H1 (cell line): ENCODE results near the gene SNAP29. TPM values are rescaled to one million over a fixed set of nuclear protein-coding genes. Genes with fewer than 3 reads are reported as not detected.

Source experiments
- CTCF ChIA-PET: fragments of 300-600 bp; sonication (Branson Sonifier 250); formaldehyde crosslinking; loops from one replicate; lab custom pipeline; 2021; ENCODE audit not compliant: partially characterized antibody; lab: Charles Lee
- POLR2A ChIA-PET: fragments of 300-600 bp; sonication (Branson Sonifier 250); formaldehyde crosslinking; loops from one replicate; lab custom pipeline; 2021; ENCODE audit warnings: inconsistent platforms; ENCODE audit not compliant: partially characterized antibody; lab: Charles Lee
- DNase-seq, 2 experiments: peaks; one replicate each; pipeline versions ENCODE4 v3.0.0 to v3.0.0-alpha.2; 2010 to 2022; ENCODE audit warnings: low spot score in 2 of 2, low read depth in 1 of 2, mixed read lengths in 1 of 2
- FAIRE-seq: peaks from 2 replicates; lab custom pipeline; 2011; peaks lifted over from hg19 to GRCh38; lab: Jason Lieb, UNC
- H2AFZ ChIP-seq: 2 replicates; pipeline ENCODE4 v1.8.1; 2012; ENCODE audit warnings: low read length, inconsistent platforms
- H2AK5ac ChIP-seq: 2 replicates; pipeline ENCODE4 v1.6.1; 2013; ENCODE audit warnings: low read depth, low read length
- H2BK120ac ChIP-seq: replicated peaks from 2 replicates; pipeline ENCODE3; 2013; ENCODE audit warnings: low read depth, low read length, inconsistent platforms
- H2BK12ac ChIP-seq: 2 replicates; pipeline ENCODE4 v1.6.1; 2013; ENCODE audit warnings: low read depth, low read length
- H2BK15ac ChIP-seq: 2 replicates; pipeline ENCODE4 v1.6.1; 2013; ENCODE audit warnings: low read length
- H2BK20ac ChIP-seq: 2 replicates; pipeline ENCODE4 v1.6.1; 2013; ENCODE audit warnings: low read length
- H2BK5ac ChIP-seq: 2 replicates; pipeline ENCODE4 v1.6.1; 2013; ENCODE audit warnings: low read depth, low read length
- H3K14ac ChIP-seq: 2 replicates; pipeline ENCODE4 v1.6.1; 2013; ENCODE audit warnings: inconsistent platforms; ENCODE audit not compliant: insufficient read length
- H3K18ac ChIP-seq: 2 replicates; pipeline ENCODE4 v1.6.1; 2013; ENCODE audit warnings: low read length; ENCODE audit errors: extremely low read depth
- H3K23ac ChIP-seq: 2 replicates; pipeline ENCODE4 v1.6.1; 2013; ENCODE audit warnings: inconsistent platforms; ENCODE audit not compliant: insufficient read length
- H3K23me2 ChIP-seq: 2 replicates; pipeline ENCODE4 v1.6.1; 2013; ENCODE audit warnings: low read depth, low read length
- H3K27ac ChIP-seq: 2 replicates; pipeline ENCODE4 v1.6.1; 2011; ENCODE audit warnings: low read depth, low read length, inconsistent platforms
- H3K27me3 ChIP-seq, 4 experiments: replicated peaks in 1 of 4; 1 replicate in 1 of 4; 2 replicates in 3 of 4; pipeline versions ENCODE4 v1.6.1 to v1.8.1; 2011 to 2013; ENCODE audit warnings: low read length in 3 of 4, mild to moderate bottlenecking in 3 of 4, inconsistent platforms in 2 of 4, mixed read lengths in 2 of 4, moderate library complexity in 1 of 4; ENCODE audit not compliant: control insufficient read depth in 3 of 4, insufficient read depth in 3 of 4; ENCODE audit errors: extremely low read depth in 1 of 4
- H3K36me3 ChIP-seq, 4 experiments: 2 replicates each; pipeline versions ENCODE4 v1.6.1 to v1.8.1; 2011 to 2013; ENCODE audit warnings: mild to moderate bottlenecking in 4 of 4, low read length in 3 of 4, moderate library complexity in 2 of 4, control low read depth in 1 of 4, inconsistent platforms in 1 of 4; ENCODE audit not compliant: insufficient read depth in 4 of 4, control insufficient read depth in 2 of 4
- H3K4ac ChIP-seq: replicated peaks from 2 replicates; pipeline ENCODE3; 2013; ENCODE audit warnings: low read length, low read depth, mixed read lengths, inconsistent platforms; ENCODE audit not compliant: insufficient read length
- H3K4me1 ChIP-seq, 4 experiments: replicated peaks in 1 of 4; 1 replicate in 1 of 4; 2 replicates in 3 of 4; pipeline versions ENCODE4 v1.6.1 to v1.8.1; 2011 to 2013; ENCODE audit warnings: low read length in 3 of 4, inconsistent platforms in 2 of 4, mixed read lengths in 1 of 4; ENCODE audit not compliant: insufficient read depth in 4 of 4, control insufficient read depth in 3 of 4
- H3K4me2 ChIP-seq, 2 experiments: 2 replicates each; pipeline versions ENCODE4 v1.6.1 to v1.8.1; 2011 to 2013; ENCODE audit warnings: low read depth in 2 of 2, low read length in 2 of 2, control low read depth in 1 of 2, inconsistent platforms in 1 of 2, mild to moderate bottlenecking in 1 of 2; ENCODE audit not compliant: insufficient read depth in 1 of 2
- H3K4me3 ChIP-seq, 4 experiments: fragments of 200-600, 300-600 bp in 1 of 4; sonication (generic), shearing (Covaris generic), sonication (Bioruptor Twin) in 1 of 4; 2 replicates each; pipeline versions ENCODE4 v1.5.1 to v1.8.1; 2011 to 2016; ENCODE audit warnings: low read length in 4 of 4, low read depth in 3 of 4, control low read depth in 2 of 4, inconsistent platforms in 2 of 4, mild to moderate bottlenecking in 2 of 4, mixed read lengths in 1 of 4, moderate library complexity in 1 of 4; ENCODE audit not compliant: insufficient read depth in 2 of 4; ENCODE audit errors: extremely low read depth in 1 of 4
- H3K56ac ChIP-seq: replicated peaks from 2 replicates; pipeline ENCODE3; 2013; ENCODE audit warnings: low read depth, mild to moderate bottlenecking, mixed read lengths, low read length, inconsistent platforms; ENCODE audit not compliant: insufficient read length
- H3K79me1 ChIP-seq: 2 replicates; pipeline ENCODE4 v1.6.1; 2013; ENCODE audit warnings: low read depth, low read length, control low read depth
- H3K79me2 ChIP-seq, 2 experiments: 2 replicates each; pipeline versions ENCODE4 v1.6.1 to v1.8.1; 2012 to 2013; ENCODE audit warnings: low read length in 2 of 2, mild to moderate bottlenecking in 2 of 2, inconsistent platforms in 1 of 2; ENCODE audit not compliant: insufficient read depth in 2 of 2, control insufficient read depth in 1 of 2
- H3K9ac ChIP-seq, 4 experiments: replicated peaks in 1 of 4; 1 replicate in 1 of 4; 2 replicates in 3 of 4; pipeline versions ENCODE4 v1.6.1 to v1.8.1; 2011 to 2013; ENCODE audit warnings: low read depth in 3 of 4, low read length in 3 of 4, control low read depth in 2 of 4, mild to moderate bottlenecking in 2 of 4, moderate library complexity in 2 of 4, inconsistent platforms in 1 of 4; ENCODE audit errors: extremely low read depth in 1 of 4
- H3K9me3 ChIP-seq, 2 experiments: 2 replicates each; pipeline versions ENCODE4 v1.6.1 to v1.8.1; 2012 to 2013; ENCODE audit warnings: mild to moderate bottlenecking in 2 of 2, moderate library complexity in 2 of 2, control low read depth in 1 of 2, inconsistent platforms in 1 of 2, low read depth in 1 of 2, low read length in 1 of 2, mixed read lengths in 1 of 2; ENCODE audit not compliant: insufficient read depth in 2 of 2
- H4K20me1 ChIP-seq, 2 experiments: replicated peaks in 1 of 2; 2 replicates each; pipeline versions ENCODE3 to v1.8.1; 2011 to 2013; ENCODE audit warnings: inconsistent platforms in 2 of 2, low read length in 2 of 2, mild to moderate bottlenecking in 1 of 2; ENCODE audit not compliant: insufficient read depth in 2 of 2, control insufficient read depth in 1 of 2
- H4K5ac ChIP-seq: 2 replicates; pipeline ENCODE4 v1.6.1; 2013; ENCODE audit warnings: low read length, low read depth, mixed read lengths, inconsistent platforms; ENCODE audit not compliant: insufficient read length
- H4K8ac ChIP-seq: 2 replicates; pipeline ENCODE4 v1.8.0; 2013; ENCODE audit warnings: mild to moderate bottlenecking, moderate library complexity, low read length, inconsistent platforms; ENCODE audit not compliant: insufficient read depth; ENCODE audit errors: extremely low read depth
- H4K91ac ChIP-seq: replicated peaks from 2 replicates; pipeline ENCODE3; 2013; ENCODE audit warnings: low read length, mixed read lengths, inconsistent platforms; ENCODE audit not compliant: insufficient read length
- ASH2L ChIP-seq: fragments of 200-600, 300-600 bp; sonication (generic); IDR thresholded peaks from one replicate; pipeline ENCODE4 v1.7.1; 2017; ENCODE audit warnings: low read length
- MAFK ChIP-seq: IDR thresholded peaks from 2 replicates; pipeline ENCODE4 v1.6.1; 2012; ENCODE audit warnings: low read depth, mild to moderate bottlenecking, improper control_type of control experiment, low read length
- TAF1 ChIP-seq: IDR thresholded peaks from 2 replicates; pipeline ENCODE4 v1.6.1; 2011; ENCODE audit warnings: mild to moderate bottlenecking, low read depth, low read length
- TCF12 ChIP-seq: IDR thresholded peaks from 2 replicates; pipeline ENCODE4 v1.6.1; 2011; ENCODE audit warnings: low read depth, mild to moderate bottlenecking, low read length
- WGBS, 2 experiments: shearing (Covaris generic) in 1 of 2; methylation state at CpG; one replicate each; pipeline versions ENCODE4 v1.1.6 to v1.1.7; 2013 to 2015; ENCODE audit warnings: low lambda C conversion rate in 2 of 2, mixed read lengths in 2 of 2, inconsistent platforms in 1 of 2, low coverage in 1 of 2, missing lambda C conversion rate in 1 of 2; ENCODE audit not compliant: insufficient replicate concordance in 2 of 2, insufficient coverage in 1 of 2, insufficient read length in 1 of 2; ENCODE audit errors: extremely low coverage in 1 of 2, missing lambda C conversion rate in 1 of 2; 5-methylcytosine and 5-hydroxymethylcytosine counted together
- polyA plus RNA-seq, 7 experiments: library from polyadenylated mRNA; depleted of rRNA in 3 of 7; stranded (reverse) in 5 of 7; unstranded in 2 of 7; fragments of >200 nt in 5 of 7; fragments of 200-250 nt in 2 of 7; gene quantifications; 1 replicate in 5 of 7; 2 replicates in 1 of 7; 4 replicates in 1 of 7; pipeline versions ENCODE4 v1.2.1 to v1.2.3, GENCODE V29; 2011 to 2013; ENCODE audit warnings: missing spikeins in 2 of 7, mixed read lengths in 2 of 7
- total RNA-seq: library from RNA; stranded (reverse); fragmentation: NEBNext Ultra II Directional; extraction: Animal tissue kit (Norgen Biotek cat#: 25700); gene quantifications from 2 replicates; pipeline ENCODE4 v1.2.1, GENCODE V29; 2021
- TF ChIP-seq, protein P1 (sequence below): IDR thresholded peaks from 2 replicates; pipeline ENCODE4 v1.6.1; 2012; ENCODE audit warnings: inconsistent platforms

Gene SNAP29
- total and polyA plus RNA-seq, 2 of the 8 experiments (the other 6 are each of a cell fraction or from before 2014, with no cell fraction given) = 11.8 to 15.0 TPM

DNA sequence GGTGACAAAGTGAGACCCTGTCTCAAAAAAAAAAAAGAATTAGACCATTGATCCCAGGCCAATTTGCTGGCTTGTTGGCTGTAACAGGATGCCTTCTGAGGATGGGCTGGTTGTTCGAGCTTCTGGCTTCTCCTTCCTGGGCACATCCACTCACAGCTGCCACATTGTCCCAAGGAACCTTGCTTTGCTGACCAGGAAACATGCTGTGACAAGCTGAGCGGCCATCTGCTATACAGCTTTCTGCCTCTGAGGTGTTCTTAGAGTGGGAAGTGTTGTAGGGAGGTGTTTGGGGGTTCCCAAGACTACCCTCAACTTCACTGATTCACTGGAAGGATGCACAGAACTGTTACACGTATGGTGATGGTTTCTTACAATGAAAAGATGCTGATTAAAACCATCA is 6.5 kb downstream of the SNAP29 start:
- H2BK120ac ChIP-seq = no peak overlapping the region
- DNase-seq = no peak
- no peak overlapping the region; a peak in 1 of 7 replicates for H3K9ac ChIP-seq
- no peak for FAIRE-seq
- ChIA-PET CTCF (interaction anchor here (0.7 to 1.4 kb wide), 6 partner anchors 9 to 61 kb away, joined by 3 to 10 read pairs (median 4); partner anchors contain the start of gene CRKL), POLR2A (interaction anchor here (0.9 kb wide), 1 partner anchor 8 kb away, joined by 6 read pairs; no protein-coding TSS in a partner anchor)
- no peak overlapping the region for H3K4me2 ChIP-seq
- no peak overlapping the region for H3K4ac ChIP-seq
- H3K23me2 ChIP-seq = no peaks in the 10 kb centered on the region
- no peaks in the 10 kb centered on the region; the same call in 1 of the 2 replicates for H3K79me1 ChIP-seq
- H3K18ac ChIP-seq = no peak overlapping the region
- H3K27ac ChIP-seq = no peak overlapping the region
- H4K20me1 ChIP-seq = peaks cover 1 to 6% of the 10 kb centered on the region in 2 experiments
- H3K4me1 ChIP-seq = no peaks in the 10 kb centered on the region; a peak in 1 of 7 replicates
- no peak overlapping the region for H2BK15ac ChIP-seq
- no peak overlapping the region for H3K14ac ChIP-seq
- H3K36me3 ChIP-seq = no peaks in the 10 kb centered on the region
- WGBS, 2 experiments = 81% methylated on average over 3 of the region's 3 CpGs; no CpG with 5 or more reads in 1 of the 2 experiments
- no peak overlapping the region for H2AK5ac ChIP-seq
- no peak overlapping the region for H2AFZ ChIP-seq
- H3K4me3 ChIP-seq = no peak overlapping the region
- 0 out of 2 replicates have a peak overlapping the region, but pooled peaks have one; percentile 37 for H4K8ac ChIP-seq
- no peak overlapping the region for H2BK5ac ChIP-seq
- no peak overlapping the region for H3K23ac ChIP-seq
- no peaks in the 10 kb centered on the region for H3K9me3 ChIP-seq
- no peak overlapping the region for H4K5ac ChIP-seq
- no peak overlapping the region for H4K91ac ChIP-seq
- H2BK12ac ChIP-seq = no peak overlapping the region
- no peaks in the 10 kb centered on the region for H3K79me2 ChIP-seq
- no peaks in the 10 kb centered on the region for H3K27me3 ChIP-seq
- no peak overlapping the region for H2BK20ac ChIP-seq
- H3K56ac ChIP-seq = no peak overlapping the region
- no peak for TF ChIP-seq ASH2L
- TF ChIP-seq TAF1 = no peak
- no peak for TF ChIP-seq MAFK
- TF ChIP-seq, protein P1, sequence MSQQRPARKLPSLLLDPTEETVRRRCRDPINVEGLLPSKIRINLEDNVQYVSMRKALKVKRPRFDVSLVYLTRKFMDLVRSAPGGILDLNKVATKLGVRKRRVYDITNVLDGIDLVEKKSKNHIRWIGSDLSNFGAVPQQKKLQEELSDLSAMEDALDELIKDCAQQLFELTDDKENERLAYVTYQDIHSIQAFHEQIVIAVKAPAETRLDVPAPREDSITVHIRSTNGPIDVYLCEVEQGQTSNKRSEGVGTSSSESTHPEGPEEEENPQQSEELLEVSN = no peak
- no peak for TF ChIP-seq TCF12
